Heart right ventricle (tissue), 16 donors: Measurements from ENCODE around the gene ANK3. TPM values are rescaled to one million over a fixed set of nuclear protein-coding genes. Genes with fewer than 3 reads are reported as not detected.

Experiments
- ATAC-seq, 8 donors: fragments of 200-7000 bp; cut with Tn5 transposase; one replicate each; pipeline ENCODE4 v1.9.1; 2020; ENCODE audit warnings: mild to moderate bottlenecking in 8 of 8, moderate library complexity in 8 of 8, moderate number of reproducible peaks in 1 of 8
- DNase-seq, 2 donors: peaks; one replicate each; pipeline ENCODE4 v3.0.0-alpha.2; 2020
- H3K27ac ChIP-seq, 10 donors: fragments of 200-600 bp; sonication (generic) in 2 of 10; one replicate each; pipeline versions ENCODE4 v1.5.0 to v1.8.0; 2020 to 2022; ENCODE audit warnings: mild to moderate bottlenecking in 3 of 10
- H3K27me3 ChIP-seq, 7 donors: fragments of 200-600 bp; one replicate each; pipeline ENCODE4 v1.8.0; 2021 to 2022; ENCODE audit warnings: mild to moderate bottlenecking in 2 of 7
- H3K36me3 ChIP-seq, 9 donors: fragments of 200-600 bp; sonication (generic) in 1 of 9; one replicate each; pipeline versions ENCODE4 v1.5.0 to v1.8.0; 2020 to 2022; ENCODE audit warnings: mild to moderate bottlenecking in 2 of 9
- H3K4me1 ChIP-seq, 9 donors: fragments of 200-600 bp; sonication (generic) in 1 of 9; one replicate each; pipeline versions ENCODE4 v1.5.0 to v1.8.0; 2020 to 2022; ENCODE audit warnings: mild to moderate bottlenecking in 4 of 9
- H3K4me3 ChIP-seq, 10 donors: fragments of 200-600 bp; sonication (generic) in 2 of 10; one replicate each; pipeline versions ENCODE4 v1.5.0 to v1.8.0; 2020 to 2022; ENCODE audit warnings: mild to moderate bottlenecking in 7 of 10, moderate library complexity in 2 of 10
- H3K9me3 ChIP-seq, 11 donors: fragments of 200-600 bp in 10 of 11; sonication (generic) in 2 of 11; one replicate each; pipeline versions ENCODE4 v1.5.0 to v1.8.0; 2013 to 2022; ENCODE audit warnings: mild to moderate bottlenecking in 2 of 11, control low read depth in 1 of 11, moderate library complexity in 1 of 11
- whole genome bisulfite sequencing, 2 donors: extraction: QIAGEN DNeasy Blood & Tissue Kit; methylation state at CpG; one replicate each; pipeline ENCODE4 v1.1.7; 2013; ENCODE audit warnings: inconsistent platforms in 1 of 2; 5-methylcytosine and 5-hydroxymethylcytosine counted together
- intact Hi-C, 10 donors: fragments of 100-400 bp; cut with DNase I; formaldehyde crosslinking; loops; one replicate each; pipeline versions ENCODE4 v1.11.1 to v1.14.2; 2022
- polyA plus RNA-seq, 2 donors: library from polyadenylated mRNA; stranded (reverse); fragments of 200-250 nt; gene quantifications; one replicate each; pipeline ENCODE4 v1.2.3, GENCODE V29; 2013
- total RNA-seq, 10 donors: library from RNA; stranded (reverse); fragmentation: NEBNext Ultra II Directional in 3 of 10; extraction: Animal tissue kit (Norgen Biotek cat#: 25700) in 3 of 10; gene quantifications; one replicate each; pipeline versions ENCODE4 v1.2.1 to v1.2.4, GENCODE V29; 2021 to 2023
- TF ChIP-seq, protein P1 (sequence below), 9 donors: fragments of 200-600 bp; sonication (generic) in 2 of 9; IDR thresholded peaks; one replicate each; pipeline versions ENCODE4 v1.5.0 to v1.8.0; 2021 to 2022; ENCODE audit warnings: antibody characterized with exemption in 9 of 9, mild to moderate bottlenecking in 5 of 9, moderate library complexity in 1 of 9
- donor health status: Arrhythmogenic right ventricular cardiomyopathy.
- donor health status: ischemic (EF 13 %, LVEDD 7.1; RV severe dilation, severe dysfunction).
- donor health status: healthy with polysubstance abuse.
- donor health status: DM: no; HTN: yes; CAD: no.
- donor health status: DM: no; HTN: no; CAD: no.
- donor health status: ischemic (EF 25% LVEDD 6.9; RV normal size, moderate dysfunction).
- donor health status: ischemic (EF 25% LVEDD 5.7; RV mildly dilated, moderate dysfunction).
- donor health status: healthy.
- donor health status: DM: yes; HTN: yes; CAD: no.
- donor health status: Ischemic cardiomyopathy.
- donor health status: ischemic (EF 35%, LVEDD 5.7; RV mildly dilated, moderate dysfunction).
- donor health status: nonischemic (EF 11% LVEDD 7.7; RV severe dilation, severe dysfunction).
- donor health status: DM: yes; HTN: yes; CAD: no.
- donor health status: PGD.
- donor health status: ischemic (EF 29% LVEDD 5.4; RV normal size, mild dysfunction).
- donor health status: nonischemic (EF 23%, LVEDD 6.1; RV moderate dilation, normal function).

The ANK3 gene
- total and polyA plus RNA-seq, 12 donors: 34.4 to 287 (median 245) TPM

DNA sequence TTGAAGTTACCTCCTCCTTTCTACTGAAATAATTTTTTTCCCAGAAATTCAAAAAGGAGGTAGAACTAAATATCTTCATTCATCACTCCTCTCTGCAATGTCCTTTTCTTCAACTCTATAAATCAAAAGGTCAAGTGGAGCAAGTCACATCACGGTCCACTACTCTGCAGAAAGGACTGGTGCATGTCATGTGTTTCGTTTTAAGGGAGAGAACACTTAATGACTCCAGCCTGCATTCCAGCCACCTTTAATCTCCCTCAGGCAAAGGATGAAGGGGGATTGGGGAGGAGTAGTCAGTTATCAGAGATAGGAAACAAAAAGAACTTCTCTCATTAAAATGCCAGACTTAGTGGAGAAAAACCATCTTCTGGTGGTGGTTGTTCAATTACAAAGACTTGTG lies 78.9 kb downstream of the ANK3 start:
- TF ChIP-seq, protein P1, sequence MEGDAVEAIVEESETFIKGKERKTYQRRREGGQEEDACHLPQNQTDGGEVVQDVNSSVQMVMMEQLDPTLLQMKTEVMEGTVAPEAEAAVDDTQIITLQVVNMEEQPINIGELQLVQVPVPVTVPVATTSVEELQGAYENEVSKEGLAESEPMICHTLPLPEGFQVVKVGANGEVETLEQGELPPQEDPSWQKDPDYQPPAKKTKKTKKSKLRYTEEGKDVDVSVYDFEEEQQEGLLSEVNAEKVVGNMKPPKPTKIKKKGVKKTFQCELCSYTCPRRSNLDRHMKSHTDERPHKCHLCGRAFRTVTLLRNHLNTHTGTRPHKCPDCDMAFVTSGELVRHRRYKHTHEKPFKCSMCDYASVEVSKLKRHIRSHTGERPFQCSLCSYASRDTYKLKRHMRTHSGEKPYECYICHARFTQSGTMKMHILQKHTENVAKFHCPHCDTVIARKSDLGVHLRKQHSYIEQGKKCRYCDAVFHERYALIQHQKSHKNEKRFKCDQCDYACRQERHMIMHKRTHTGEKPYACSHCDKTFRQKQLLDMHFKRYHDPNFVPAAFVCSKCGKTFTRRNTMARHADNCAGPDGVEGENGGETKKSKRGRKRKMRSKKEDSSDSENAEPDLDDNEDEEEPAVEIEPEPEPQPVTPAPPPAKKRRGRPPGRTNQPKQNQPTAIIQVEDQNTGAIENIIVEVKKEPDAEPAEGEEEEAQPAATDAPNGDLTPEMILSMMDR (IDR thresholded peaks at IDR 0.05): no peak
- WGBS, 2 donors: 8 to 29% methylated on average over 2 of the region's 2 CpGs
- no peaks in the 10 kb centered on the region for H3K27me3 ChIP-seq
- H3K4me1 ChIP-seq: peaks cover 0 to 28% (median 0%) of the 10 kb centered on the region in 9 donors
- ATAC-seq (peak in 1 of 8 donors; percentile 66), DNase-seq (no peak)
- H3K4me3 ChIP-seq: no peak overlapping the region
- no peaks in the 10 kb centered on the region for H3K9me3 ChIP-seq
- no peak overlapping the region for H3K27ac ChIP-seq
- intact Hi-C loops: no loop called here
- H3K36me3 ChIP-seq: no peaks in the 10 kb centered on the region

DNA sequence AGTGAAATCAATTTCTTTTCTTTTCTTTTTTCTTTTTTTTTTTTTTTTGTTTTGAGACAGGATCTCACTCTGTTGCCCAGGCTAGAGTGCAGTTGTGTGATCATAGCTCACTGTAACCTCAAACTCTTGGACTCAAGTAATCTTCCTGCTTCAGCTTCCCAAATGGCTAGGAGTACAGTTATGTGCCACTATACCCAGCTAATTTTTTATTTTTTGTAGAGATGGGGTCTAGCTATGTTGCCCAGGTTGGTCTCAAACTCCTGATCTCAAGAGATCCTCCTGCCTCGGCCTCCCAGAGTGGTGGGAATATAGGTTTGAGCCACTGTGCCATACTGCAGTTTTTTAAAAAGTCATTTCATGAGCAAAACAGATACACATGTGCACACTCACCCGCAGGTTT lies 79.8 kb downstream of the ANK3 start:
- TF ChIP-seq, protein P1 (IDR thresholded peaks at IDR 0.05): no peak
- intact Hi-C loops: loop anchor here in 1 of 10 donors (10.0 kb wide), 1 partner anchor 115 kb away; no protein-coding TSS in a partner anchor
- Histone ChIP-seq H3K4me1 (peaks cover 0 to 31% (median 0%) of the 10 kb centered on the region in 9 donors), H3K9me3 (no peaks in the 10 kb centered on the region), H3K27me3 (no peaks in the 10 kb centered on the region), H3K27ac (no peak overlapping the region), H3K36me3 (no peaks in the 10 kb centered on the region), H3K4me3 (no peak overlapping the region)
- ATAC-seq (no peak), DNase-seq (no peak)
- WGBS, 2 donors: 92 to 93% methylated on average over 2 of the region's 2 CpGs

DNA sequence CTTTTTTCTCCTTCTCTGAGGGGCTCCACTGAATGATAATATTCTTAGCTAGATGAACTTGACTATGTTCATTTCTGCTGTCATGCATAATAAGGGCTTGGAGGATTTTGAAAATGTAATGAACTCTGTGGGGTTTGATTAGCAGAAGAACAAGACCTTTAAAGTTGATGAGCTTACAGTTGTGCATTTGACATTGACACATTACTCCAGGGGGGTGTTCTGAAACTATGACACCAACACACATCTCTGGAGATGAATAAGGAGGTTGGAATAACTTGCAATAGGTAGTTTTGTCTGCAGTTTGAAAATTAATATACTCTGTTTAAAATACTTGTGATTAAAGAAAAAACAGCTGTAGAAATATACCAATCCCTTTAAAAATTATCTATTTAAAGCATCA lies 80.3 kb downstream of the ANK3 start:
- no peaks in the 10 kb centered on the region for H3K27me3 ChIP-seq
- H3K4me3 ChIP-seq: no peak overlapping the region
- DNase-seq: no peak
- no peak for ATAC-seq
- H3K9me3 ChIP-seq: no peaks in the 10 kb centered on the region
- TF ChIP-seq, protein P1 (IDR thresholded peaks at IDR 0.05): no peak
- no peaks in the 10 kb centered on the region for H3K36me3 ChIP-seq
- H3K4me1 ChIP-seq: peaks cover 0 to 28% (median 0%) of the 10 kb centered on the region in 9 donors
- intact Hi-C loops: loop anchor here in 1 of 10 donors (10.0 kb wide), 1 partner anchor 115 kb away; no protein-coding TSS in a partner anchor
- no peak overlapping the region for H3K27ac ChIP-seq

DNA sequence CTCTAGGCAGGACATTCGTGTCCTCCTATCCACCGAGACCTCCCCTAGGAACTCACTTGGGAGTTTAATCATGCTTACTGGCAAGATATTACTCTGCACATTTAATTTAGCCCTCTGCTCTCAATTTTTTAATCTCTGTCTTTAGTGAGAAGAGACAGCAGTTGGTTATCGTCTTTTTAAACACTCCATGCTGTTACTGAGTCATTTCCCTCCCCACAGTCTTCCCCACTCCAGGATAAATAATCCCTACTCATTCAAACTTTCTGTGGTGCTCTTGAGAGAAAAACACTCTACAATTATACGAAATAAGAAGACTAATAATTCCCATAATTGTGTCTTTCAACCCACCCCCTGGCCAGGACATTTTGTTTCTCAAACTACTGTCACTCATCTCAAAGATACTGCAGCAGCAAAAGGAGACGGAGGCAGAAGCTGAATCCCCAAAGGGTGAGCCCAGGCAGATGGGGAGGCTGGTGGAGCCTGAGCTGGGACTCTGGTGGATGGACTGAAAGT lies 84.2 kb downstream of the ANK3 start:
- H3K4me3 ChIP-seq: no peak overlapping the region
- no peaks in the 10 kb centered on the region for H3K27me3 ChIP-seq
- H3K27ac ChIP-seq: peak overlapping the region in 5 of 10 donors; percentile 39 to 65 (median 58)
- peaks cover 0 to 10% (median 0%) of the 10 kb centered on the region in 9 donors for H3K4me1 ChIP-seq
- TF ChIP-seq, protein P1 (IDR thresholded peaks at IDR 0.05): no peak
- intact Hi-C loops: loop anchor here in 1 of 10 donors (10.0 kb wide), 1 partner anchor 119 kb away; no protein-coding TSS in a partner anchor
- no peaks in the 10 kb centered on the region for H3K36me3 ChIP-seq
- peak in 4 of 8 donors; percentile 17 to 48 (median 31) for ATAC-seq
- H3K9me3 ChIP-seq: peaks cover 0 to 8% (median 0%) of the 10 kb centered on the region in 11 donors
- no peak for DNase-seq
- WGBS, 2 donors: 41 to 44% methylated on average over 5 of the region's 5 CpGs
